Left renal pelvis (tissue), 4 donors: ENCODE data around the gene FBXO4. TPM values are rescaled to one million over a fixed set of nuclear protein-coding genes. Genes with fewer than 3 reads are reported as not detected.
A peak's percentile ranks its signal among the peaks of the same experiment; 100 is the strongest.
"Not testable (repeated sequence)": the region's sequence is repeated elsewhere in the genome, so short reads cannot be mapped to it uniquely, and the experiment has no call there.

Experiments
- DNase-seq, 4 donors: peaks; one replicate each; pipeline ENCODE4 v3.0.0-alpha.2; 2013; ENCODE audit warnings: low read depth in 4 of 4, low spot score in 3 of 4
- polyA plus RNA-seq, 4 donors: library from polyadenylated mRNA; unstranded; fragments of 120-200 nt; gene quantifications; one replicate each; pipeline ENCODE4 v1.2.1, GENCODE V29; 2013; ENCODE audit not compliant: insufficient read length in 4 of 4

The FBXO4 gene
- polyA plus RNA-seq, 4 donors, result 12.0 to 17.1 (median 14.8) TPM

DNA sequence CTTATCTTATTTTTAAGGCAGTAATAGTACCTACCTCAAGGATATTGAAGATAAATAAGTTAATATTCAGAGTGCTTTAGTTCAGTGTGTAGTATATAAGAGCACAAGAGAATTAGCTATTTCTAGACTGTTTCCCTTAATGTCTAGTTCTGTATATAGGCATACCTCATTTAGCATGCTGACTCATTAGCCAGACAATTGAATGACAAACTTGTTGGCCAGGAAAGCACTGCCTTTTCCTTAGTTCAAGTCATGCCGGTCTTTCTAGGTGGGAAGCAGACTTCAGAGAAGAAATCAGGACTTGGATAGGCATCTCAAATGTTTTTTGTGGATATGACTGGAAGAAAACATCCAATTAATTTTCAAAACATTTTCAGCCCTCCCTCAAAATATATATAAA is 3.2 kb upstream of the FBXO4 start:
- no peak for DNase-seq

DNA sequence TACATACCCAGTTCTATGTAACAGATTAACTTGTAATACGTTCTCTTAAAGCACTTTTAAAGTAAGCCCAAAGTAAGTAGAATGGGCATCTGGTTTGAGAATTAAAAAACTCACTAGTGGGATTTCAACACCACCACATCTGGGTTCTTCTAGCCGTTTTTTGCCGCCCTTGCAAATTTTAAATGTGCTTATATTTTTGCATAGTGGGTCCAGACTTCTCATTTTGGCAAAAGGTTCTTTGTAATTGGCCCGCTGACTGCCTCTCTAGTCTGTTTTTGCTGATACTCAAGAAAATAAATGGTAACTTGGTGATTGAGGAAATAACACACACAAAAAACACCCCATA is 582 bp upstream of the FBXO4 start:
- no peak for DNase-seq

DNA sequence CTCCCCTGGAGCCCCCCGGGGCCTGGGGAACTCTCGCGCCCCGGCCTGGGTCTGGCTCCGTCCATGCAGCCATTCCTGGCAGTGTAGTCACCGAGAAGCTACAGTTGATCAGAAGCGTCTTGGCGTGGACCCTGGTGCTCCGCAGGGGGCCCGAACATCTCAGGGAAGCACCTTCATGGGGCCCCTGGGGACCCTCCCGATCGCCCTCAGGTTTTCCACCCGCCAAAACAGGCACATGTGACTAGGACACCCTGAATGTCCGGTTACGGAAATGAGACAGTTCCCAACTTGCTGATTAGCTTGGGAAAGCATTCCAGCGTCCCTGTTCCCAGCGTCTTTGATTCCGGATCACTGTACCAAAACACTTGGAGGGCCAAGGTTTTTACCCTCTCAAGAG is 472 bp downstream of the FBXO4 start:
- DNase-seq, result peak in 3 of 4 donors; percentile 18 to 29 (median 26)

DNA sequence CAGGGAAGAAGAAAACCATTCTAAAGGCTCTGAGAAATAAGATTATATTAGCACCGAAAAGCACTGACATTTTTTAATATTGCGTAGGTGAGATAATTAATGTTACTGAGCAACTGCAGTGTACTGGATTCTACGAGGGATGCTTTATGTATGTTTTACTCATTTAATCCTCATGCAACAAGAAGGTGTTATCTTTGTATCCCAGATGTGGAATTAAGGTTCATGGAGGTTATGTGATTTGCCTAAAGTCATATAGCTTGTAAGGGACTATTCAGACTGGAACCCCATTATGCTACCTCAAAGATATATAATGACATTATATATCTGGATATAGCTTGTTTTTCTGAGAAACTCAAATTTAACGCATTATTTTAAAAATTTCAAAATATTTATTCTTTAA is 2.5 kb downstream of the FBXO4 start:
- DNase-seq, result no peak

DNA sequence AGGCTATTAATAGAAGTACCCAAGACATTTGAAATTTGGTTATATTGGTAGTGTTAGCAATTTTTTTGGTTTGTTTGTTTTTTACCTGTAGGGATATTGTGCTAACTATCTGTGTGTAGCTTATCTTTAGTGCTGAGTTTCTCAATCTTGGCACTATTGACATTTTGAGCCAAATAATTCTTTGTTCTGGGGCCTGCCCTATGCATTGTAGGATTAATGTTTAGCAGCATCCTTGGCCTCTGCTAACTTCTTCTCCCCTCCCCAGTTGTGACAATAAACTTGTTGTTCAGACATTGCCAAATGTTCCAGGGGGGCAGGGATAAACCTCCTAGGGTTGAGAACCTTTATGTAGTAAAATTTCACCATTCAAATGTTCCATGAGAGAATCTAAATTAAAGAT is 4.0 kb downstream of the FBXO4 start:
- no peak for DNase-seq

DNA sequence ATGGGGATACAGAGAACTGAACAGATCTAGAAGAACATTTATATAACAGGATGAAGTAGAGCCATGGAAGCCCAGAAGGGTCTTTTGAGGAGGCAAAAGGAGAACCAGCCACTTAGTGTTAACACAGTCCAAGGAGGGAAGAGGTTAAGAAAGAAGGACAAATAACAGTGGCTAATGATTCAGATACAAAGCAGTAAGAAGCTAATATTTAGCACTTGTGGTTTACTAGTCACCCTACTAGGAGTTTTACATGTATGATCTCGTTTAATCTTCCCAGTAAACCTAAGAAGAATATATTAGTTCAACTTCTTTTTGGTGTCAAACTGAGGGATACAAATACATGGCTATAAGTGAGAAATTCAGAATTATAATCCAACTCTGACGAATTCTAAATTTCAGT is 7.7 kb downstream of the FBXO4 start:
- no peak for DNase-seq

DNA sequence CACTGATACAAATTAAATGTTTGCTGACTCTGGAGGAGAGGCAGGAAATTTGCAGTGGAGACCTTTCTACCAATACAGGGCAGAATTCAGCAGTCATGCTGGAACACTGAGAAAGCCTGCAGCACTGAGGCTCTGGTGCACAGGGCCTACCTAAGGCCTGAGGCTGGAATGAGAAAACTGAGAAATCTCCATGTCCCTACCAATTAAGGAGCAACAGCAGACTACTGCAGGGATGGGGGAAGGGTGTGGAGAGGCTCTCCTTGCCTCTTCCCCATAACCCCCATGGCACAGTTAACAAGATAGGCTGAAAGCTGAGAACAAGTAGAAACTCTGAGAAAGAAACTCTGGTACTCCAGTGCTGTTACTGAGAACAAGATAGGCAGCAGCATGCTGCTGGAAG is 10.5 kb downstream of the FBXO4 start:
- no peak for DNase-seq

DNA sequence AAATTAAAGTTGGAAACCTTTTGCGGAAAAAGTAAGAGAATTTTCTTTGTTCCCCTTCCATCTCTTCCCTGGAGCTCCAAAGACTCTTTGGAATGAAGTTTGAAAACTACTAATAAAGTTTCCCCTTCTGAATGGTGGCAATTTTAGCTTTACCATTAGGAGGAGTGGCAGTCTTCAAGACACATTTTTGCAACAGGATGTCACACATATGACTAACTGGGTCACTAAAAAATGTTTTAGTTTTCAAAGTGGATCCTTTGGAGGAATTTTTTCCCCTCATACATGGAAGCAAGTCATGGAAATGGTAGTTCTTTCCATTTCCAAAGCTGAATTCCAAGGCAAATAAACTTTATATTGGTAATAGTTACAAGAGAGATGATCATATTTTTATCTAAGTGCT is 15.6 kb downstream of the FBXO4 start:
- no peak for DNase-seq

DNA sequence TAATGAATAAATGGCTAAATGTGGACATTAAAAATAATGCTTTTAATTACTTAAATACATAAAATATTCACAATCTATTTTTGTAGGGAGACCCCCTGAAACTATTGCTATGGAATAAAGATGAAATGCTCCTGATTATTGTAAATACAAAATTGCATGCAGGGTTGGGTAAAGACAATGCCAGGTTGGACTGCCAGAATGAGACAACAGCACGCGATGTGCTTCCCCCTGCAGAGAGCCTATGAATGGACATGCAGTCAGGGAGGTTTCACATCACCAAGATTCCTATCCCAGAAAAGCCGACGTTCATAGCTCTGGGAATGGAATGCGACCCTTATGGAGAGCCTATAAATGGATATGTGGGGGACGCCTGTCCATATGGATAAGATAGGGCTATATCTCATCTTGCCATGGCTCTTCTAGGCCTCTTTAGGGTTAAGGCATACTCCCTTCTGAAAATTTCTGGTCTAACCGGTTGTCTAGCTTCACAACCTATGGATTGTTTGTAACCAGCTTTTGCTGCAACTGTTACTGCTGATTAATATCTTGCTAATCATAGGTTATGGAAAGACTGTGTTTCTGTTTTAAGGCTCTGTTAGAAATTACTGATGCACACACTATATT is 20.4 kb downstream of the FBXO4 start:
- not testable (repeated sequence) for DNase-seq

DNA sequence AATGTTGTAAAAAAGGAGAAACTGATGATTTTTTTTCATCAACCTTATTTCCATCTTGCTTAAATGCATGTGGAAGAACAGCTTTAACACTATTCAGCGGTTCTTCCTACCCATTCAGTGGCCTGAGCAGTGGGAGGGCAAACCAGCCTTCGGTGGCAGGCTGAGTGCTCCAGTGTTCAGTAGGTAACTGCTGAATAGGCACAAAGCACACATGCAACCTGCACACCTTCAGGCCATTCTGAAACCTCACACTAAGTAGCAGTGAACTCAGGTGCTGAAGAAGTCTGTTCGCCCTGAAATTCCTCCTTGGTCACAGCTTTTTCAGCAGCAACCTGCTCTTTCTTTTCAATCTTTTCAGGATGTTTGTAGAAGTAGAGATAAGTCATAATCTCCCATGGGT is 26.1 kb downstream of the FBXO4 start:
- no peak for DNase-seq

DNA sequence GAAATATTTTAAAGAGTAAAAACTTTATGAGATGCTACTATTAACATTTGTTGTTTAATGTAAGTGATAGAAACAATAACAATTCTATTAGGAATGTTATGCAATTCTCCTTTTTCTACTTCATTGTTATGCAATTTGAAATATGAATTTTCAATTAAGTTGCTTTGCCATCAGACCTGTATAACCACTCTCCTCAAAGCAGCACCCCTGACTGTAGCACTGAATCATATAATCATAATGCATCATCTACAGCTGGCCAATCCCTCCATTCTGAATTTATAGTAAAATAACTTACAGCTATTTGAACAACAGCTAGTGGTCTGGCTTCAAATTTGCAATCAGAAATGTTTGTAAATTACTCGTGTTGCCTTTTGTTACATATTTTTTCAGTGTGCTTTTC is 29.2 kb downstream of the FBXO4 start:
- DNase-seq, result no peak

DNA sequence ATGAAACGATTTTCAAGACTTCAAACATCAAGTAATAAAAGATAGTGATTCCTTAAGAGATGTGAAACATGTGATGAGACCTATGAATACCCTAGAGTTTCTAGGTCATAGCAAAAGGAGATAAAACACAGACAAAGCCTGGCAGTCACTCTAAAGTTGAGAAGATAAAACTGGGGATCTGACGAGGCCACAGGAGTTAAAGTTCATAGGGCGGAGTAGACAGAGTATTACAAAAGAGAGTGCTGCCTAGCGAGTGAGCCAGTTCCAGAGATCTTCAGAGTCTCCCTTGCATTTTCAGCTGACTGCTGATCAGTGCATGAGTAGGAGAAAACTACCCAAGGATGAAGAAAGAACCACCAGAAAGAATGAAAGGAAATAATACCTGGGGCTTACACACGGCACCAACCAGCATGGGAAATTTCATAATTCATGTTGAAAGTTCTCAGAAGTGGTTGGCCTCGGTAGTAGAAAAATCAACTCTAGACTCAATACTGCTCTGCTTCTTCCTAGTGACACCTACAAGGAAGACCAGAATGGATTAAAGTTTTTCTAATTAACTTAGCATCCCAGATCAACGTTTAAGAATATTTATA is 30.4 kb downstream of the FBXO4 start:
- DNase-seq, result no peak

DNA sequence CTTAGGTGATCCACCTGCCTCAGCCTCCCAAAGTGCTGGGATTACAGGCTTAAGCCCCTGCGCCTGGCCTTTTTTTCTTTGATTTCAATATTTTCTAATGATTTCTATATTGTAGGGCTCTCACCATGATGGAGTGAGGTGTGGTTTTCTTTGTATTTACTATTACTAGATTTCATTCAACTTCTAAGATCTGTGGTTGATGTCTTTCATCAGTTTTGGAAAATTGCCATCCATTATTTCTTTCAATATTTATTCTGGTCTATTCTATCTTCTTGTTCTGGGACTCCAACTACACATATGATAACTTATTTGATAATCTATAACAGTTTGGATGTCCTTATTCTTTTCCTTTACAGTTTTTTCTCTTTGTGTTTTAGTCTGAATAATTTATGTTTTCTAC is 31.9 kb downstream of the FBXO4 start:
- no peak for DNase-seq

DNA sequence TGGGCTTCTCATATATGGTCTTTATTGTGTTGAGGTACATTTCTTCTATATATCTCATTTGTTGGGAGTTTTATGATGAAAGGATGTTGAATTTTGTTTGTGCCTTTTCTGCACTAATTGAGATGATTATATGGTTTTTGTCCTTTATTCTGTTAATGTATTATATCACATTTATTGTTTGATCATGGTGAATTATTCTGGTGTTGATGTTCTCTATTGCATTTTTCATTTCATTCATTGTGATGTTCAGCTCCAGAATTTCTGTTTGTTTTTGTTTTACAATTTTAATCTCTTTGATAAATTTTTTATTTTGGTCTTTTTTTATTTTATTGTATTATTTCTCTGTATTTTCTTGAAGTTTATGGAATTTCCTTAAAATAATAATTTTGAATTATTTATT is 35.4 kb downstream of the FBXO4 start:
- DNase-seq, result no peak

DNA sequence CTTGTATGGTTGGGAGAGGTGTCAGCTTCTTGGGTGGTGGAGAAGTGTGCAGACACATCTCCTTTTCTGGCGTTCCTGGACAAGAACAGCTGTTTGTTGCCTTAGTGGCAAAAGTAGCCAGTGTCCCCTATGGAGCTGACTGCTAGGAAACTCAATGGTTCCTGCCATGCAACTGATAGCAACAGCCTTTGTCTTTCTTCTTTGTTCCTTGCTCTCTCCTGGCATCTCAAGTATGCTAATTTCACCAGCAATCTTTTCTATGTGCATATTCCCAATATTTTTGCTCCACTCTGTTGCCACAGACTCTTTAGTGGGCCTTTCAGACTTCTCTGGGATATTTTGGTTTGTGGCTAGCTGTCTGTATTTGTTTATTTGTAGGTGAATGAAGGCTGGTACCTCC is 36.7 kb downstream of the FBXO4 start:
- DNase-seq, result no peak

DNA sequence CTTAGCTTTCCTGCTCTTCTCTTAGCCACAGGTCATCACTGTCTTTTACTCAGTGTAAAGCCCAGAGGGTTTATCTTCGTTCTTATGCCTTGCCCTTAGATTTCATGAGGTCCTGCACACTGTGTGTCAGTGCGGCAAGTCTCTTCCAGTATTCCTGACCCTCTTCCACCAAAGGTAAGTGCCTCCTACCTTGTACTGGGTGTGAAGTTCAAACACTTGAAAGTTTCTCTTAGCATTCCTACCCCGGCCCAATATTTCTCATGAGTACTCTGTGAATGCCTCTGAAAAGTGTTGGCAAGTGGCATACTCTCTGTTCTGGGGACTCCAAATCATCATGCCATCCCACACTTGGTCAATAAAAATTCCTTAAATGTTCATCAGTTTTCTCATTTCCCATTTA is 37.4 kb downstream of the FBXO4 start:
- DNase-seq, result no peak

DNA sequence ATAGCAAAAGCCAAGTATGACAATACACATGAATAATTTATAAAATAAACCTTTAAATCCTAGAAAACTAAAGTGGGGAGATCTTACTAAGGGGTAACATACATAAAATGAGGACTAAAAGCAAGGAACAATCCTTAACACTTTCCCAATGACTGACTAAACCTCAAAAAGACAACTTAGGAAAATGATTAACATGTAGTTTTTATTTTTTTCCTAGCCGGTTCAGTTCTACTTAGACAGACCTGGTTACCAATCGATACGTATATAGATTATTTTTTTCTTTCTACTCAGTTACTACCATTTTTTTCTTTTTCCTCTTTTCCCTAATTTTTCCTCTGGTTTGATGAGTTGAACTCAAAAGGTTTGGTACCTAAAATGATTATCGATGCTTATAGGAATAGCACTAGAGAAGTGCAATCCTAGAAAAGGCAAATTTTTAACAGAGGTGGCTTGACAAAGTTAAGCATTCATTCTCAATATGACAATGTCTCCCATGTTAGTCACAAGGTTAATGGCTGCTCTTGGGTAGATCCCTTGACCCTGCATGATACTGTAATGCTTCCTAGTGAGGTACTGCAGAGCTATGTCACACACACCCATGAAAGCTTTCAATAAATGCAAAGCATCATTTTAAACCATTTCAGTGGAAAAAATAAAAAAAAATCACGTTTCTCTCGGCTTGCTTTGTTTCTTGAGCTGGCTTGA is 41.5 kb downstream of the FBXO4 start:
- DNase-seq, result no peak

DNA sequence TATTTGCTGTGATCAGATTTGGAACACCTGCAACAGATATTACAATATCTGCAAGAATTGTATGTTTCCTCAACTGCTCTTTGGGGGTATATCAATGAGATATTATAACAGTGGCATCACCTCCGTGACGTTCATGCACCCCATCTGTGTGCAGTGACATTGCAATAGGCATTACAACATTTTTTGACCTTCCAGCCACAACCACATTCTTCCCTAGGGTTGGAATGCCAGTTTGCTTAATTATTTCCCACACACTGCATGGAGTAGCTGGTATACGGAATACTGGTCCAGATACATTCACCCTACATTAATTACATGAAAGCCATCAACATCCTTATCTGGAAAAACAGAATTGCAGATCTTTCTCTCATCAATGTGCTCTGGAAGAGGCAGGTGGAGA is 42.3 kb downstream of the FBXO4 start:
- no peak for DNase-seq

DNA sequence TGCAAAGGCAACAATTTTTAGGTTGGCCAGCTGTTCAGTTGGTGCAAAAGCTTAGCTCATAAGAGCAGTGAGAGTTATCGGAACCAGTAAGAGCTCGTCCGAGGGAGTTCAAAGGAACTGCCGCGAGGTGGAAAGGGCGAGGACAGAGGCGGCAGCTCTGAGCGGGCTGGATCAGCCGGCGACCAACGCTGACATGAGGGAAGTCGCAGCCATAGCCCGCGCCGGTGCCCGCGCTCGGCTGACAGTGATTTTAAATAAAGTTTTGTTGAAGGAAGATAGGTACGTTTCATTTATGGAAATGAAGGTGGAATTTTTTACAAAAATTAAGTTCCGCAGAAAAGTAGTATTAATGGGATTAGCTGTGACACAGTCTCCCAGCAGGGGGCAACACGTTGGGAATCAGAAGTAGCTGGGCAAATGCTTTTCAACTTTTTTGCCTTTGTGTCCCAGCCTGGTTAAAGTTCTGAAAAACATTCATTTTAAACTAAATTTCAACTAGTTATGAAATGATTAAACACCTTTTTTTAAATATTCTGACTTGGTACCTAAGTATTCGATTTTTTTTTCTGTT is 43.2 kb downstream of the FBXO4 start:
- DNase-seq, result no peak

DNA sequence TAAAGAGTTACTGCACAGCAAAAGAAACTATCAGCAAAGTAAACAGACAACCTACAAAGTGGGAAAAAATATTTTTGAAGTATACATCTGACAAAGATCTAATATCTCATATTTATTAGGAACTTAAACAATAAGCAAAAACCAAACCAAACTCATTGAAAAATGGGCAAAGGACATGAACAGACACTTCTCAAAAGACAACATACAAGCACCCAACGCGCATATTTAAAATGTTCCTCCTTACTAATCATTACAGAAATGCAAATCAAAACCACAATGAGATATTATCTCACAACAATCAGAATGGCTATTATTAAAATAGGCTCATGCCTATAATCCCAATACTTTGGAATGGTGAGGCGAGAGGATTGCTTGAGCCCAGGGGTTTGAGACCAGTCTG is 48.0 kb downstream of the FBXO4 start:
- DNase-seq, result no peak

DNA sequence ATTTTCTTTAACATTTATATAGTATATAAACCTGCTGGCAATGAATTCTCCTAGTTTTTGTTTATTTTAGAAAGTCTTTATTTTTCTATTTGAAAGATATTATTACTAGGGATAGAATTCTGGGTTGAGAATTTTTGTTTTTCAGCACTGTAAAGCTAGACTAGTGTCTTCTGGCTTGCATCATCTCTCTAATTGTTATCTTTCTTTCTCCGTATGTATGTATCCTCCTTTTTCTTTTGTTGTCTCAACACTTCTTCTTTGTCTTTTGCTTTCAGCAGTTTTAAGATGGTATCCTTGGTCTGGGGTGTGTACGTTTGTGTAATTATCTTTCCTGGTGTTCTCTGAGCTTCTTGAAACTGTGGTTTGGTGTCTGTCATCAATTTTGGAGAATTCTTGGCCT is 48.8 kb downstream of the FBXO4 start:
- no peak for DNase-seq

DNA sequence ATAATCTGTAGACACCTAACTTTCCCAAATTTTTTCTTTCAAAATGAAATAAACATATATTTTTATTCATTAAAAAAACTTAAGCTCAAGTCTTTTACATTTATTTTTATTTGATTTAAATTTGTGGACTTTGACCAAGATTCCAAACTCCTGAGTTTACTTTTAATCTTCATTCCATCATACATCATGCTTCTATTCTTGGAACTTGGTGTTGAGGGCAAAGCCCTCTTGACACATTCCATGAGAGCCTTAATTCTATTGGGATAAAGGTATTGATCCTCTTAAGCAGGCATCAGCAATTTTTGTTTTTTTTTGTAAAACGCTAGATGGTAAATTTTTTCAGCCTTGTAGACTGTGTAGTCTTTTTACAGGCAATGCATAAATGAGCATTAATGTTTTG is 53.6 kb downstream of the FBXO4 start:
- no peak for DNase-seq
